Activated naive CD8-positive, alpha-beta T cell treated with anti-CD3 and anti-CD28 coated beads, Interleukin-2, amount 50 U/mL, for 16 hours (primary cell): ENCODE data around the gene PDILT.
"Not testable (repeated sequence)": the region's sequence is repeated elsewhere in the genome, so short reads cannot be mapped to it uniquely, and the experiment has no call there.

Source experiments
- DNase-seq: peaks from one replicate; pipeline ENCODE4 v3.0.0-alpha.2; 2020; ENCODE audit warnings: low read depth, low spot score

The PDILT gene, protein sequence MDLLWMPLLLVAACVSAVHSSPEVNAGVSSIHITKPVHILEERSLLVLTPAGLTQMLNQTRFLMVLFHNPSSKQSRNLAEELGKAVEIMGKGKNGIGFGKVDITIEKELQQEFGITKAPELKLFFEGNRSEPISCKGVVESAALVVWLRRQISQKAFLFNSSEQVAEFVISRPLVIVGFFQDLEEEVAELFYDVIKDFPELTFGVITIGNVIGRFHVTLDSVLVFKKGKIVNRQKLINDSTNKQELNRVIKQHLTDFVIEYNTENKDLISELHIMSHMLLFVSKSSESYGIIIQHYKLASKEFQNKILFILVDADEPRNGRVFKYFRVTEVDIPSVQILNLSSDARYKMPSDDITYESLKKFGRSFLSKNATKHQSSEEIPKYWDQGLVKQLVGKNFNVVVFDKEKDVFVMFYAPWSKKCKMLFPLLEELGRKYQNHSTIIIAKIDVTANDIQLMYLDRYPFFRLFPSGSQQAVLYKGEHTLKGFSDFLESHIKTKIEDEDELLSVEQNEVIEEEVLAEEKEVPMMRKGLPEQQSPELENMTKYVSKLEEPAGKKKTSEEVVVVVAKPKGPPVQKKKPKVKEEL

GRCh38 chr16:20404637-20405036 is at the start of gene PDILT:
TSS of gene PDILT (minus strand) at chr16:20404737. CDS start at chr16:20399300, 5,437 bp downstream.
- DNase-seq, result no peak

GRCh38 chr16:20453633-20454032 is 49.1 kb upstream of the PDILT start:
- DNase-seq, result not testable (repeated sequence)

- not testable (repeated sequence) for DNase-seq
Measured at GRCh38 chr16:20451364-20451763, 46.8 kb upstream of the PDILT start, which contains the start of gene ACSM2A. TSS of gene ACSM2A (plus strand) at chr16:20451521. CDS start at chr16:20460115, 8,594 bp downstream.

- DNase-seq, result not testable (repeated sequence)
Measured at GRCh38 chr16:20446652-20447393, 42.3 kb upstream of the PDILT start.

DNA sequence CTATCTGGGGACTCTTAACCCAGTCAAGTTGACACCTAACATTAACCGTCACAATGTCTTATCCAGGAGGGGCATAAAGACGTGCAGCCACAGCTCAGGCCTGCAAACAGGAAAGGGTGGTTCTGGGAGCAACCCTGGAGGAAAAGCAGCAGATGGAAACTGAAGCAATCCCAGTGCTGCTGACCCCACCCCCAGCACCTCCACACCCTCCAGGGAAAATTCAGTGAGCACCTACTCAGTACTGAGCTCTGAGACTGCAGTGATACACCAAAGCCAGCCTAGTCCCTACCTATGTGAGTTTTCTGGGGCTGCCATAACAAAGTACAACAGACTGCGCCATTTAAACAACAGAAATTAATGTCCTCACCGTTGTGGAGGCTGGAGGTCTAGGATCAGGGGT is 37.3 kb upstream of the PDILT start:
- not testable (repeated sequence) for DNase-seq

GRCh38 chr16:20441191-20441590 is 36.7 kb upstream of the PDILT start:
- DNase-seq, result no peak

DNA sequence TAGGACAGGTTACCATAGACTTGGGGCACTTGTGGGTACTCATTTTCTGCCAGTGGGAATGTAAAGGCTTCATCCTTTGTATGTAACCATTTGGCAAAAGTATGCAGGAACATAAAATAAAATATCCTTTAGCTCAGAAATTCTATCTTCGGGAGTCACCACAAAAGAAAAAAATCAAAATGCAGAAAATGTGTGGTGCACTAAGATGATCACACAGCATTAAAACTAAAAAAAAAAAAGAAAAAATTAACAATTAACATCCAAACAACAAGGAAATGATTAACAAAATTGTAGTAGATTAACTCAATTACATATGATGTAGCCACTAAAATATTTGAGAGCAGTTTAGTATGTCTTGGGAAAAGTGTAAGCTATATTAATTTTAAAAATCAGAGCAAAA is 36.2 kb upstream of the PDILT start:
- not testable (repeated sequence) for DNase-seq

DNA sequence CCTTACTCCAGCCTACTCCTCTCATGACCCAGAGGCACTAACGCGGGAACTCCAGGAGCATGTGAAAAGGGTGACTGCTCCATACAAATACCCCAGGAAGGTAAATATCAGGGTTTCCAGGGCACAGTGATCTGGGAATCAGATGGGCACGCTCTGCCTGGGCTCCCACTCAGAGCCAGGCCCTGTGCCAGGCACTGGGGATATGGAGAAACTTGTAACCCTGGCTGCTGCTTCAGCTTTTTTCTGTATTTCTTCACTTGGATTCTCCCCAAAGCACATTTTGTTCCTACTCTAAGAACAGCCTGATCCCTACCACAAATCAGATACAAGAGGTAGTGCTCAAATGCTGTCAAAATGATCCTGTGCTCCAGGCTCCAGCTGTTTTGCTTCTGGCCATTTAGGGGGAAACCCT is 35.3 kb upstream of the PDILT start:
- DNase-seq, result not testable (repeated sequence)

DNA sequence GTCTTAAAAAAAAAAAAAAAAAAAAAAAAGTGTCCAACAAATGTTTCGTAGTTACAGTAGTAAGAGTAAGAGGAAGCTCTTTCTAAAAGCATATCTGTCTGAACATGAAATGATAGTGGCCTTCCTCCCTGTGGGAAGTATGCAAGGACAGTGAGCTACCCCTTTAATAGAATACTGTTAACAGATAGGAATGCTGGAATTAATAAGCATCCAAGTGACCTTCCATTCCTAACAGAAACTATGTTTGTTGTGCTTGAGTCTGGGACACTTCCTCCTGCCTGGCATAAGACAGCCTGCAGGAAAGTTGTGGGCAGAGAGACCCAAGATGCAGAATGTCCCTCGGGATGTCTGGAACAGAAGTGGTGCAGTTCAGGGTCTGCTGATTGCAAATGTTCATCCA is 34.4 kb upstream of the PDILT start:
- DNase-seq, result not testable (repeated sequence)

GRCh38 chr16:20430948-20431347 is 26.4 kb upstream of the PDILT start:
- no peak for DNase-seq

- not testable (repeated sequence) for DNase-seq
Measured at GRCh38 chr16:20430480-20430879, 25.9 kb upstream of the PDILT start.

DNA sequence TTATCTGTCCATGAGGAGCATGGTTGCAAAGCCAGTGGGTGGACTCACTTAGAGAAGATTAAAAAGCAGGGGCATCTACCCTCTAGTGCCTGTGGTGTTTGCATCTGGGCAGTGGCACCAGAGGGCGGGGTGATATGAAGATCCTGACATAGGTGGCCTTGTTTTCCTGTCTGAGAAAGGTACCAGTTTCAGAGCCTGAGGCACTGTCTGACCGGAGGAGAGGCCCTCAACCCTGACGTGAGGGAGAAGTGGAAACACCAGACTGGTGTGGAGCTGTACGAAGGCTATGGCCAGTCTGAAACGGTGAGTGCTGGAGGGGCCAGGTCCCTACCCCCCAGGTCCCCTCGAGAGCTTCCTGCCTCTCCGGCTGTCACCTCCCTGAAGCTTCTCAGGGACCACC is 25.0 kb upstream of the PDILT start:
- not testable (repeated sequence) for DNase-seq

GRCh38 chr16:20427401-20427797 is 22.9 kb upstream of the PDILT start:
- DNase-seq, result not testable (repeated sequence)

DNA sequence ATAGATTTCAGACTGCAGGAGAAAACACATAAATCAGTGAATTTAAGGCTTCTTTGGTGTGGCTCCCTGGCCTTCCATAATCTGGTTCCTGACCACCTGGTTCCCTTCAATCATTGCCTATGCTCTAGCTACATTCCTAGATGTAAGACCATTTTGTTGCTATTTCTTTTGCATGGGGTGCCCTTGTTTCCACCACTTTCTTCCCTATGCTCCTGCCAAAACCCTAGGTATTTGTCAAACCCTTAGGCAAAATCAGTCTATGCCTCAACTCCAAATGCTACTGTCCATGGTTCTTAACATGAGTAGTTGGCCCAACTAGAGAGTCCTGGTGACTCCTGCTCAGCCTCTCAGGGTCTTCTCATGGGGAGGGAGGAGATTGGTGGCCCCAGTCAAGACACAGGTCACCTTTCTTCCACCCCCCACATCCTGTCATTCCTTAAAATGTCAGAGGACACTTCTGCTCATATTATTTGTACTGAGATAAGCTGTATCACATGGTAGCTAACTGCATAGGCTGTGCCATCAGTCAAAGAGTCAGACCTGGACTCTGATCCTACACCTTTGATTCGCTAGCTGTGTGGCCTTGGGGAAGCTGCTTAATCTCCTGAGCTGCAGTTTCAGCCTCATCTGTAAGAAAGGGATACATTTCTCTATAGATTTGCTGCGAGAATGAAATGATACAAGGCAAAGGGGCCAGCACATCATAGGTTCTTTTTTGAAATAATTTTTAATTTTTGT is 19.8 kb upstream of the PDILT start:
- no peak for DNase-seq

GRCh38 chr16:20423772-20424128 is 19.2 kb upstream of the PDILT start:
- DNase-seq, result not testable (repeated sequence)

GRCh38 chr16:20421748-20422147 is 17.2 kb upstream of the PDILT start:
- DNase-seq, result not testable (repeated sequence)

DNA sequence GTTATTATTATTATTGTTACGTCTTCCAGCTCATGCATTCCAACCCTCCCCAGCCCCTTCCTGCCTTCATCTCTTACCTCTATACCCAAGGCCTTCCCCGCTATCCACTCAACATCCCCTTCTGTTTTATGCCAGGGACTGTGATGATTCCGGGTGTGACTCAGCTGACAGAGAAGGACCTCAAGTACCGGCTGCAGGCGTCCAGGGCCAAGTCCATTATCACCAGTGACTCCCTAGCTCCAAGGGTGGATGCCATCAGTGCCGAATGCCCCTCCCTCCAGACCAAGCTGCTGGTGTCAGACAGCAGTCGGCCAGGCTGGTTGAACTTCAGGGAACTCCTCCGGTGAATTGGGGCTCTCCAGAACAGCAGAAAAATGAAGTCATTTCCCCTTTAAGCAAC is 14.6 kb upstream of the PDILT start:
- DNase-seq, result not testable (repeated sequence)

DNA sequence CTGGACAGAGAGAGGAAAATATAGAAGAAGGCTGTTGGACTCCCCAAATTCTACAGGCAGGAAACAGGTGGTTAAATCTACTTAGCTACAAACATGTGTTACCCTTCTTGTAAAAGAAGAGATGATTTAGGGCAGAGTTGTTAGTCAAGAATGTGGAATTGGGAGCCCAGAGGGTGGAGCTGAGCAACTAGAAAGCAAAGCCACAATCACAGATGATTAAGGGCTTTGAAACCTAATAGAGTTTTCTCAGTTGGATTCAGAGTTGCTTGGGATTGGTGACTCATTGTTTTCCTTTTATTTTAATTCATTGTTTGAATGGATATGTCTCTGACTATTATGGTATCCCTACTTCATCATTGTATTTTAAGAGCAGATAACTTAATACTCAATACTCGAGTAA is 11.0 kb upstream of the PDILT start:
- DNase-seq, result no peak

- DNase-seq, result no peak
Measured at GRCh38 chr16:20411055-20411454, 6.5 kb upstream of the PDILT start.

DNA sequence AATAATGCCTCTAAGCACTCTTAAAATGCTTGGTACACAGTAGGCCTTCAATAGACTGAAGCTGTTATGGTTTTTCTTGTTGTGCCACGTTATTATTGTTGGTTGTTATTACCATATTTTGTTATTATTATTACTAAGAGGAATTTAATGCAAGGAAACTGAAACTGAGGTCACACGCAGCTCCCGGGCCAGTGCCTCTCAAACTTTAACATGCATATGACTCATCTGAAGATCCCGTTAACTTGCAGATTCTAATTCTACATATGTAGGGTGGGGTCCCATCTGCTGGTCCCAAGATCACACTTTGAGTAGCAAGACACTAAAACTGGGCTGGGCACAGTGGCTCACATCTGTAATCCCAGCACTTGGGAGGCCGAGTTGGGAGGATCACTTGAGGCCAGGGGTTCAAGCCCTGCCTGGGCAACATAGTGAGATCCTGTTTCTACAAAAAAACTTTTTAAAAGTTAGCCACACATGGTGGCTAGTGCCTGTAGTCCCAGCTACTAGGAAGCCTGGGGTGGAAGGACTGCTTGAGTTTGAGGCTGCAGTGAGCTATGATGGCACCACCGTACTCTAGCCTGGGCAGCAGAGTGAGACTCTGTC is 5.7 kb upstream of the PDILT start:
- DNase-seq, result no peak
